ENCODE data around the gene POLRMT.

The POLRMT gene

DNA sequence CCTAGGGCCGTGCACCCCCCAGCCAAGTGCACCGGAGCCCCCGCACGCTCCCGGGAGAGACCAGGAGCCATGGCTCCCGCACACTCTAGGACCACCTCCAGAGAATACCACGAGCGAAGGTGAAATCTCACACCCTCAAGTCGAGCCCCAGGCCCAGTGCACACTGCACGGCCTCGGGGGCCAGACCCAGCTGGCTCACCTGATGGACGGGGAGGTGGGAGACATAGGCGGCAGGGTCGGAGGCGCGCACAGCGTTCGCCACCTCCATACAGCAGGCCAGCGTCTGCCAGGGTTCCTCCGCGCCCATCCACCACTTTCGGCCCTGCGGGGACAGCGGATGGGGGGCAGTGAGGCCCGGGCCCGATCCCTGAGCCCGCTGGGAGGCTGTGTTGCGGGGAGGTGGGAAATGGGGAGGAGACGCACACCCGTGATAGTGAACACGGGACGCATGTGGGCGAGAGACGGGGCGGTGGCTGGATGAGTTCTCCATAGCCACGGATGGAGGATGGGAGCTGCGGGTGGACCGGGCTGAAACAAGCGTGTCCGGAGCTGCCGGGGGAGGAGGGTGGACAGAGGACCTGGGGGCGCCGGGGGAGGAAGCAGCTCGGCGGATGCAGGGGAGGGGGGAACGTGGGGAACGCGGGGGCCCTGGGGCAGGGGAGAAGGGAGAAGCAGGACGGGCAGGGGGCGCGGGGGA, 13.0 kb downstream of the POLRMT start:
- no peak overlapping the region for H3K4me3 ChIP-seq
- TF ChIP-seq Cebpa-rat (IDR thresholded peaks at IDR 0.05): no peak
- no peak overlapping the region for H3K27ac ChIP-seq

DNA sequence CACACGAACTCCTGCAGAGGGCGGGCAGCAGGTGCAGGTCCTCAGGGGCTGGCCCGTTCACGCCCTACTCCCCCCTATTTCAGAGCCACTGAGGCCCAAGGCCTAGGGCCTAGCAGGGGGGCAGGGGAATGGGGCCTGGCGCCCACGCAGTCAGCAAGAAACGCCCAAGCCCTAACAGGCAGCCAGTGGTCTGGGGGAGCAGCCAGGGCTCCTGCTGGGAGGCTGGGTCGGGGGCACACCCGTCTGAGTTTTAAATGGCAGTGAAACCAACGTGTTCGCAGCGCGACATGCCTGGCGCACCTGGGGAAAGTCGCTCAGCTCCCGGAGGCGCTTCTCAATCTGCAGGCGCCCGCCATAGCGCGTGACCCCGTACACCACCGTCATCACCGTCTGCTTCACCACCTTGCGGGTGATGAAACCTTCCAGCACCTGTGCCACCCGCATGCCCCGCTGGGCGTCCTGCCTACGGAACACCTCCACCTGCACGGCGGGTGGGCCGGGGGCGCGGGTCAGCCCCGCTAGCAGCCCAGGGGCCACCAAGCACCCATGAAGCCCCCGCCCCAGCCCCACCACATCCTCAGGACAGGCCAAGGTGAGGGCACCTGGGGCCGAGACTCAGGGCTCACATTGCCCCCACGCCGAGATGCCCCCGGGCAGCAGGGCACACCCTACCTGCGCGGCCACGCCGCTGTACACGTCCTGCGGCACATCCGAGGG, 13.9 kb downstream of the POLRMT start:
- Histone ChIP-seq H4K20me1 (0 out of 2 replicates have a peak, but pooled peaks cover 13% of the 10 kb centered on the region), H3K27ac (no peak overlapping the region), H3K27me3 (no peaks in the 10 kb centered on the region), H3K9me3 (no peaks in the 10 kb centered on the region), H3K36me3 (peaks cover 76% of the 10 kb centered on the region), H3K4me1 (peaks cover 34% of the 10 kb centered on the region), H3K9ac (no peak overlapping the region), H3K4me3 (no peak overlapping the region), H3K4me2 (no peak overlapping the region)
- TF ChIP-seq Cebpa-rat (IDR thresholded peaks at IDR 0.05): no peak

More for the DNA sequence above, 13.0 kb downstream of the POLRMT start:
- H3K27me3 ChIP-seq: no peaks in the 10 kb centered on the region
- peaks cover 42% of the 10 kb centered on the region for H3K4me1 ChIP-seq
- H4K20me1 ChIP-seq: peaks cover 21% of the 10 kb centered on the region; the same call in 1 of the 2 replicates
- H3K4me2 ChIP-seq: no peak overlapping the region
- no peaks in the 10 kb centered on the region for H3K9me3 ChIP-seq
- H3K36me3 ChIP-seq: peaks cover 77% of the 10 kb centered on the region
- no peak overlapping the region for H3K9ac ChIP-seq

DNA sequence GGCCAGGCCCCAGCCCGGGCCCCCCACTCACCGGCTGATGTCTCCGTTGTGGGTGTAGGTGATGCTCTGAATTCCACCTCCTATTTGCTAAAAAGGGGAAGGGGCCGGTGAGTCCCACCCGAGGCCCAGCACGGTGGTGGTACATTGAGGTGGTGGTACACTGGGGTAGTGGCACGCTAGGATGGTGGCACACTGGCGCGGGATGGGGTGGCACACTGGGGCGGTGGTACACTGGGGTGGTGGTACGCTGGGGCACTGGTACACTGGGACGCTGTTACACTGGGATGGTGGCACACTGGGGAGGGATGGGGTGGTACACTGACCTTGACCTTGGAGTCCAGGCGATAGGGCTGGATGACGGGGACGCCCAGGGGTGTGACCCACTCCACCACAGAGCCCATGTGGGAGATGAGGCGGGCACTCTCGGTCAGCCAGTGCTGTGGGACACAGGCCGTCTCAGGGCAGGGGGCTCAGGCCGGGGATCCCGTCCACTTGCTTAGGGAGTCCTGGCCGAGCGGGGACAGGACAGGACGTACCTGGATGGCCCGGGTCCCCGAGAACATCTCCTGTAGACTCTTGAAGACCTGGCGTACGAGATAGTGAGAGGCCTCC, 14.6 kb downstream of the POLRMT start:
- Histone ChIP-seq H3K9me3 (no peaks in the 10 kb centered on the region), H3K36me3 (peaks cover 79% of the 10 kb centered on the region), H3K27me3 (no peaks in the 10 kb centered on the region), H3K9ac (no peak overlapping the region), H3K4me1 (peaks cover 27% of the 10 kb centered on the region), H4K20me1 (0 out of 2 replicates have a peak, but pooled peaks cover 11% of the 10 kb centered on the region), H3K27ac (no peak overlapping the region), H3K4me3 (no peak overlapping the region), H3K4me2 (no peak overlapping the region)
- TF ChIP-seq Cebpa-rat (IDR thresholded peaks at IDR 0.05): no peak

DNA sequence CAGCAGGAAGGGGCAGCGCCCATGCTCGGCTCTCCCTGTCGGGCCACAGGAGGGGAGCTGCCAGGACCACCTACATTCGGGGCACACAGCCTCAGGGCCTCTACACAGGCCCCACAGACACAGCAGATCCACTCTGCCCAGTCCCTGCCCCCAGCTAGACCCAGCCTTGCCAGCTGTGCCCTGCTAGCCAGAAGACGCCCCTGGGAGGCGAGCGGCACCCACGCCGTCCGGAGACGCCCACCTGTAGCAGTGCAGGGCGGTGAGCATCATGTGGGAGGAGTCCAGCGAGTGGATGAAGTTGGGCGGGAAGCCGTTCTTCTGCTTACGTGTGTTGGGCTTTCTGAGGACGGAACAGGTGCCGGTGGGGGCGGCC, 15.1 kb downstream of the POLRMT start:
- H3K4me1 ChIP-seq: peaks cover 21% of the 10 kb centered on the region
- TF ChIP-seq Cebpa-rat (IDR thresholded peaks at IDR 0.05): no peak
- H4K20me1 ChIP-seq: 0 out of 2 replicates have a peak, but pooled peaks cover 6% of the 10 kb centered on the region
- H3K9me3 ChIP-seq: no peaks in the 10 kb centered on the region
- no peaks in the 10 kb centered on the region for H3K27me3 ChIP-seq
- H3K36me3 ChIP-seq: peaks cover 74% of the 10 kb centered on the region
- H3K4me2 ChIP-seq: no peak overlapping the region
- no peak overlapping the region for H3K4me3 ChIP-seq
- no peak overlapping the region for H3K27ac ChIP-seq
- no peak overlapping the region for H3K9ac ChIP-seq

DNA sequence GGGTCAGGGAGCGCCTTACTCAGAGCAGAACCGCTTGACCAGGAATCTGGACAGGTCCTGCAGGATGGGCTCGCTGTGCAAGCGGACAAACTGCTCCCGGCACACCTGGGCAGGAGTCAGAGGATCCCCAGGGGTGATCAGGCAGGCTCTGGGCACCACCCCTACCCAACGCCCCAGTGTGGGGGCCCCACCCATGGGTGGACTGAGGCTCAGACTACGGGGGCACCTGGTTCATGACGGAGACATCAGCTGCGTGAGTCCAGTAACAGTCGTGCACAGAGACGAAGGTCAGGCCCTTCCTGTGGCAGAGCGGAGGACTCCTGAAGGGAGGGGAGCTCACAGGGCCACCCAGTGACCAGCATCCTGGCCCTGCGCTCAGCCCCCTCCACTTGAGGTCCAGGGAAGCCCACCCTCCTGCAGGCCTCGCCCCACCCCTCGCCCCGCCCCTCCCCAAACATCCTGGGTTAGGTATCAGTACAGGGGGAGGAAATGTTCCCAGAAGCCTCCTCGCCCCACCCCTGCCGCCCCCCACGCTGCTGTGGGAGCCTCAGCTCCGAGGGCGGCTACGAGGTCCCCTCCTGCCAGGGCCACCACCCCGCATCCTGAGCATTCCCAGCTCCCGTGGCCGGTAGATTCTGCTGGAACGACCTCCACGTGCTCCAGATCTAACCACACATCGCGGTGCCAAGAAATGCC, 15.6 kb downstream of the POLRMT start:
- Histone ChIP-seq H3K4me1 (peaks cover 21% of the 10 kb centered on the region), H4K20me1 (0 out of 2 replicates have a peak, but pooled peaks cover 4% of the 10 kb centered on the region), H3K4me3 (no peak overlapping the region), H3K4me2 (no peak overlapping the region), H3K9ac (no peak overlapping the region), H3K27ac (no peak overlapping the region), H3K27me3 (no peaks in the 10 kb centered on the region), H3K36me3 (peaks cover 74% of the 10 kb centered on the region), H3K9me3 (no peaks in the 10 kb centered on the region)
- no peak for TF ChIP-seq Cebpa-rat (IDR thresholded peaks at IDR 0.05)

DNA sequence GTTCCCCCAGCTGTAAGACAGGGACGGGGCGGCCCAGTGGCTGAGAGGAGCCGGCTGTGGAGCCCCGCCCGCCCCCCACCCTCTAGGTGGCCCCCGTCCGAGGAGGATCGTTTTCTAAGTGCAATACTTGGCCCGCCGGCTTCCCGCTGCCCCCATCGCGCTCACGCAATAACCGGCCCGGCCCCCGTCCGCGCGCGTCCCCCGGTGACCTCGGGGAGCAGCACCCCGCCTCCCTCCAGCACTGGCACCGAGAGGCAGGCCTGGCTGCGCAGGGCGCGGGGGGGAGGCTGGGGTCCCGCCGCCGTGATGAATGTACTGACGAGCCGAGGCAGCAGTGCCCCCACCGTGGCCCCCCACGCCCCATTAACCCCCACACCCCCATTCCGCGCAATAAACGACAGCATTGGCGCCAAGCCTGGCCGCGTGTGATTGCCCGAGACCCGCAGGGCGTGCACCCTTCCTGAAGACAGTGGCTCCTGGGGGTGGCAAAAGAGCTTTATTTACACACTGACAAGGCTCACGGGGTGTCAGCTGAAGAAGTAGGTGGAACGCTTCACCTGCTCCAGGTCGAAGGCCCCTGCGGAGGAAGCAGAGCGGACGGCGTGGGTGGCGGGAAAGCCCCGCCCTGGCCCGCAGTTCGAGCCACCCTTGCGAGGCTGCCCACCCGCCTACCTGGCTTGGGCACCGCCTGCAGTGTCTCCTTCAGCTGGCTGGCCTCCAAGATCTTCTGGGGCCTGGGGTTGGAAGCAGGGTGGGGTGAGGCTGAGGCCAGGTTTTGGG, 16.4 kb downstream of the POLRMT start:
- no peaks in the 10 kb centered on the region for H3K27me3 ChIP-seq
- peaks cover 68% of the 10 kb centered on the region for H3K36me3 ChIP-seq
- no peaks in the 10 kb centered on the region for H3K9me3 ChIP-seq
- H3K9ac ChIP-seq: no peak overlapping the region
- TF ChIP-seq Cebpa-rat (IDR thresholded peaks at IDR 0.05): no peak
- H3K4me2 ChIP-seq: no peak overlapping the region
- H3K4me1 ChIP-seq: peaks cover 21% of the 10 kb centered on the region
- 0 out of 2 replicates have a peak, but pooled peaks cover 4% of the 10 kb centered on the region for H4K20me1 ChIP-seq
- H3K4me3 ChIP-seq: no peak overlapping the region
- H3K27ac ChIP-seq: no peak overlapping the region

DNA sequence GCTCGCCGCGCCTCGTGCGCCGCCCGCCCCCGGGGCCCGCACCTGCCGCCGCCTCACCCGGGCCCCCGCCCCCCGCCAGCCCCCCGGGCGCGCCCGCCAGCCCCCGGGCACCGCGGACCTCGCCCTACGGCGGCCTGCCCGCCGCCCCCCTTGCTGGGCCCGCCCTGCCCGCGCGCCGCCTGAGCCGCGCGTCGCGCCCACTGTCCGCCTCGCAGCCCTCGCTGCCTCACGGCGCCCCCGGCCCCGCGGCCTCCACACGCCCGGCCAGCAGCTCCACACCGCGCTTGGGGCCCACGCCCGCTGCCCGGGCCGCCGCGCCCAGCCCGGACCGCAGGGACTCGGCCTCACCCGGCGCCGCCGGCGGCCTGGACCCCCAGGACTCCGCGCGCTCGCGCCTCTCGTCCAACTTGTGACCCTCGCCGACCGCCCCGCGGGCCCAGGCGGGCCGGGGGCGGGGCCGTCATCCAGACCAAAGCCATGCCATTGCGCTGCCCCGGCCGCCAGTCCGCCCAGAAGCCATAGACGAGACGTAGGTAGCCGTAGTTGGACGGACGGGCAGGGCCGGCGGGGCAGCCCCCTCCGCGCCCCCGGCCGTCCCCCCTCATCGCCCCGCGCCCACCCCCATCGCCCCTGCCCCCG, 17.2 kb downstream of the POLRMT start:
- Histone ChIP-seq H3K4me3 (no peak overlapping the region), H3K36me3 (peaks cover 60% of the 10 kb centered on the region), H4K20me1 (0 out of 2 replicates have a peak, but pooled peaks cover 4% of the 10 kb centered on the region), H3K9me3 (no peaks in the 10 kb centered on the region), H3K4me1 (peaks cover 25% of the 10 kb centered on the region), H3K27ac (no peak overlapping the region), H3K9ac (no peak overlapping the region), H3K4me2 (no peak overlapping the region), H3K27me3 (no peaks in the 10 kb centered on the region)
- no peak for TF ChIP-seq Cebpa-rat (IDR thresholded peaks at IDR 0.05)

DNA sequence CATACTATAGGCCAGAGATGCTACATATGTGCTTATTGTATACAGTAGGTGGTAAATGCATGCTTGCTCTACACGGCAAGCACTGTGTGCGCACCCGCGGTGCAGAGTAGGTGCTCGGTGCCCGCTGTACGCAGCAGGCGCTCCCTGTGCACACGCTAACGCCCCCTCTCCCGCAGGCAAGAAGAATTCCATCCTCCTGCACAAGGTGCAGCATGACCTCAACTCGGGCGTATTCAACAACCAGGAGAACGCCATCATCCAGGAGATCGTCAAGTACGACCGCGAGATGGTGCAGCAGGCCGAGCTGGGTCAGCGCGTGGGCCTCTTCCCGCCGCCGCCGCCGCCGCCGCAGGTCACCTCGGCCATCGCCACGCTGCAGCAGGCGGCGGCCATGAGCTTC, 17.7 kb downstream of the POLRMT start:
- Histone ChIP-seq H3K27ac (no peak overlapping the region), H3K9me3 (no peaks in the 10 kb centered on the region), H3K4me1 (peaks cover 31% of the 10 kb centered on the region), H3K4me2 (peak overlapping the region; percentile 26; the same call in 1 of the 2 replicates), H3K27me3 (no peaks in the 10 kb centered on the region), H3K9ac (no peak overlapping the region), H3K36me3 (peaks cover 57% of the 10 kb centered on the region), H4K20me1 (0 out of 2 replicates have a peak, but pooled peaks cover 4% of the 10 kb centered on the region), H3K4me3 (no peak overlapping the region)
- TF ChIP-seq Cebpa-rat (IDR thresholded peaks at IDR 0.05): no peak
